ENCODE data around the gene SBSN. TPM values are rescaled to one million over a fixed set of nuclear protein-coding genes. Genes with fewer than 3 reads are reported as not detected.

The SBSN gene
- 0.93 TPM for total RNA-seq

GRCh38 chr19:35528218-35529038, at the start of gene SBSN:
Gene SBSN (minus strand): TSS chr19:35528311. CDS start chr19:35528281, 30 bp downstream.

GRCh38 chr19:35563207-35563829, 35.2 kb upstream of the SBSN start, which contains the start of gene ATP4A:
Gene ATP4A (minus strand): TSS chr19:35563658. CDS start chr19:35563629, 29 bp downstream.

GRCh38 chr19:35545001-35545854, 17.1 kb upstream of the SBSN start, which contains the start of gene TMEM147:
Gene TMEM147 (plus strand): TSS chr19:35545626. CDS start chr19:35545740, 114 bp downstream.

GRCh38 chr19:35533201-35533821, 5.2 kb upstream of the SBSN start, which contains the start of gene GAPDHS:
Gene GAPDHS (plus strand): TSS chr19:35533456. CDS start chr19:35533528, 72 bp downstream.

GRCh38 chr19:35513628-35514281, 14.4 kb downstream of the SBSN start, which contains the start of gene DMKN:
Gene DMKN (minus strand): TSS chr19:35513649. CDS start chr19:35513475, 174 bp downstream.

GRCh38 chr19:35490364-35490763, 37.7 kb downstream of the SBSN start, which contains the start of gene KRTDAP:
Gene KRTDAP (minus strand): TSS chr19:35490464. CDS start chr19:35490442, 22 bp downstream.

Other genes with a start within 250 kb of the SBSN start
- gene HAMP, start 245.8 kb downstream of the SBSN start, total RNA-seq = not detected
- 1.2 TPM for gene MAG, start 236.2 kb downstream of the SBSN start, total RNA-seq
- gene CD22, start 199.1 kb downstream of the SBSN start, total RNA-seq = 0.66 TPM
- gene FFAR1, start 180.4 kb downstream of the SBSN start, total RNA-seq = not detected
- gene FFAR3, start 169.9 kb downstream of the SBSN start, total RNA-seq = 0.44 TPM
- not detected for gene GPR42, start 157.2 kb downstream of the SBSN start, total RNA-seq
- not detected for gene FFAR2, start 80.1 kb downstream of the SBSN start, total RNA-seq
- not detected for gene KRTDAP, start 37.8 kb downstream of the SBSN start, total RNA-seq
- gene DMKN, start 14.7 kb downstream of the SBSN start, total RNA-seq = 31.8 TPM
- 0.38 TPM for gene GAPDHS, start 5.1 kb upstream of the SBSN start, total RNA-seq
- 49.3 TPM for gene TMEM147, start 17.3 kb upstream of the SBSN start, total RNA-seq
- not detected for gene ATP4A, start 35.3 kb upstream of the SBSN start, total RNA-seq
- gene PMIS2, start 57.9 kb upstream of the SBSN start, total RNA-seq = not detected
- gene HAUS5, start 84.4 kb upstream of the SBSN start, total RNA-seq = 13.6 TPM
- 42.9 TPM for gene RBM42, start 100.7 kb upstream of the SBSN start, total RNA-seq
- not detected for gene ETV2, start 113.4 kb upstream of the SBSN start, total RNA-seq
- 239 TPM for gene COX6B1, start 120.0 kb upstream of the SBSN start, total RNA-seq
- gene UPK1A, start 138.2 kb upstream of the SBSN start, total RNA-seq = not detected
- not detected for gene ZBTB32, start 176.2 kb upstream of the SBSN start, total RNA-seq
- 26.9 TPM for gene KMT2B, start 189.7 kb upstream of the SBSN start, total RNA-seq
- gene IGFLR1, start 214.1 kb upstream of the SBSN start, total RNA-seq = 2.6 TPM
- 13.8 TPM for gene U2AF1L4, start 217.1 kb upstream of the SBSN start, total RNA-seq
- gene PSENEN, start 217.3 kb upstream of the SBSN start, total RNA-seq = 12.8 TPM
- gene LIN37, start 220.3 kb upstream of the SBSN start, total RNA-seq = 11.6 TPM
- 14.9 TPM for gene HSPB6, start 228.7 kb upstream of the SBSN start, total RNA-seq
- 7.8 TPM for gene PROSER3, start 229.9 kb upstream of the SBSN start, total RNA-seq
- gene ARHGAP33, start 247.3 kb upstream of the SBSN start, total RNA-seq = 89.9 TPM